Stimulated activated CD4-positive, alpha-beta T cell treated with anti-CD3 and anti-CD28 coated beads, Interleukin-1b, Interleukin-23, amount 100 ng/mL, for 4 hours (primary cell): ENCODE measurements around the gene EXOC2.
A peak's percentile ranks its signal among the peaks of the same experiment; 100 is the strongest.
"Not testable (repeated sequence)": the region's sequence is repeated elsewhere in the genome, so short reads cannot be mapped to it uniquely, and the experiment has no call there.

Experiments
- DNase-seq, 2 donors: peaks; one replicate each; pipeline ENCODE4 v3.0.0-alpha.2; 2020; ENCODE audit warnings: low read depth in 2 of 2

EXOC2 gene

GRCh38 chr6:635233-635632 is 57.7 kb downstream of the EXOC2 start:
- DNase-seq = no peak

DNA sequence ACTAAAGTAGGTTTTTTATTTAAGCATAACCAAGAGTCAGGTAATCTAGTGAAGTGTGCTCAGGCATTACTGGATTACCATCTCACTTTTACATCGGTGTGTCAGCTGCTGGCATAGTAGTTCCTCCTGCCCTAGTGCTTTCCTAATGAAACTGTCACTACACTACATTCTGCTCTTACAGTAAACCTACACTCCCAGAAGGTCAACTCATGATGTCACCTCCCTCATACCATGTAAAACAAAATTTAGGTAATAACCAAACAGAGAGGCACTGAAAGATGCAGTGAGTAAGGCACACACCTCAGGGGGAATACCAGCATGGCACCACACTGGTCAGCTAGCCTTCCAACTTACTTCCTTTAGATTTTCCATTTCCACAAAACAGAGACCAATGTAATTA is 59.3 kb downstream of the EXOC2 start:
- no peak for DNase-seq

- no peak for DNase-seq
These were observed 64.2 kb downstream of the EXOC2 start for GRCh38 chr6:628766-629165.

GRCh38 chr6:626236-626635 is 66.7 kb downstream of the EXOC2 start:
- no peak for DNase-seq

- DNase-seq = no peak
These were observed 68.0 kb downstream of the EXOC2 start for GRCh38 chr6:624979-625378.

DNA sequence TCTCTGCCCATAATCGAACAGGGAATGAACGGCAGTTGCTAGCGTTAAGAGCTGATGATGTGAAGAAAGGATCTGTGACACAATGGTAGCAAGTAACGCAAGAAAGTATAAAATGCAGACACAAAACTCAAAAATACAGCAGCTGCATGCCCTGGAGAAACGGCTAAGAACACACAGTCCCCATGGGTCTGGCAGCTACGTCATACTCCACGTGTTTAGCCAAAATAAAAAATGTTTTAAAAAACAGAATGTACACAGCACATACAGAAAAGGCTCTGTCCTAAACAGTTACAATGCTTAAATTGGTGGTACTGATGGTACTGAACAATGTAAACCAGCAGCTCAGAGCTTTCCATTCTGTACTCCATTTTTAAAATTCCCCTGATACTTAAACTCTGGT is 70.5 kb downstream of the EXOC2 start:
- DNase-seq = no peak

DNA sequence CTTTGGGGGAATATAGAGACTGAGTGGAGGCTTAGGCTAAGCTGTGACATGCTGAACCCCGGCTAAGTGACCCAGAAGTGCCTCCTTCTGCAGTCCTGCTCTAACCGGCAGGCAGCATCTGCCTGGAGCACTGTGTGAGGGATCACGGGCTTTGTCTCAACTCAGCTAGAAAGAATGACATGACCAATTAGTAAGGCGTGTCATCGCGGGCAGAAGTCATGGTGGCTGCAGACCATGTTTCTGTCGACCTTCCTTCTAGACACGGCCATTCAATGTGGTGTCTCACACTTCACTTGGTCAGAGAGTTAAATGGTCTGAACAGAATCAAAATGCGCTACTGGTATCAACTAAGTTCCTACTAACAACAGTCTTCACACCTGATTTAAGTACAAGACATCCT is 71.0 kb downstream of the EXOC2 start:
- DNase-seq = no peak

- DNase-seq = no peak
These were observed 72.0 kb downstream of the EXOC2 start for GRCh38 chr6:620950-621349.

- DNase-seq = no peak
These were observed 72.8 kb downstream of the EXOC2 start for GRCh38 chr6:620166-620565.

DNA sequence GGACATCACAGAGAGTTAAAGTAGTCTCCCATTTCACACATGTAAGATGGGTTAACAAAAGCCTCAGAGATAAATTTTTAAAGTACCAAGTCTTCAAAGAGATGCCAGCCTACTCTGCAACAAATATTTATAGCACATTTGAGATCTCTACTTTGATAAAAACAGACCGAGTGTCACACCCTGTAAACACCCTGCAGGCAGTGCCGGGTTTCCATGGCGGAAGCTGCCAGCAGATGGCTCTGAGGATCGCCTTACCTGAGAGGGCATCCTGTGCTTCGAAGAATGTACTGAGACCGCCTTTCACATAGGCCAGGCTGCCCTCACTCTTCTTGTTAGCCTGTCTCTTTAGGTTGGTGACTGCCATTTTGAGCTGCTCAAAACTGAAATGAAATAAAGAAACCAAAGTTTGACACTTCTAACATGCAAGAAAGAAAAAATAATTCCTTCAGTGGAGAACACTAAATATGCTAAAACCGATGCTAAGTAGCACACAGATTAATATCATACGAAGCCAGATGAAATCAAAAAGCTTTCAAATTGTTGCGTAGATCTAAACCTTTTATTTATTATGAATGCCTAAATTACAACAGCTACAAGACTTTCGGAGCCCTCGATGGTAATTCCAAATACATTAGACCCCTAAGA is 75.4 kb downstream of the EXOC2 start:
- no peak for DNase-seq

DNA sequence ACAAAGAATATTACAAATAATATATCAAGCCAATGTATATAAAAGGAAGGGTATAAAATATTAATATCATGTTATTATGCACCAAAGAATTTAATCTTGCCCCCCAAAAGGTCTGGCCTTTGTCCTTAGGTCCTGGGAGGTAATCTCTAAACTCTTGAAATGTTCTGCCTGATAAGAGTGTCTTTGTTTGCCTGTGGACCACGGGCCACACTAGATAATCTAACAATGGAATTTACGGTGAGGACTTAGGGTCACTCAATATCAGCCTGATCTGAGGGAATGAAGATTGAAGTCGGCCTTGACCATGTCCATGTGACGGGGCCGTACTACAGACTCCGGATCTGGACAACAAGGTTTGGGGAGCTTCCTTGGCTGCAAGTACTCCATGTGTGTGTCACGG is 79.0 kb downstream of the EXOC2 start:
- DNase-seq = no peak

DNA sequence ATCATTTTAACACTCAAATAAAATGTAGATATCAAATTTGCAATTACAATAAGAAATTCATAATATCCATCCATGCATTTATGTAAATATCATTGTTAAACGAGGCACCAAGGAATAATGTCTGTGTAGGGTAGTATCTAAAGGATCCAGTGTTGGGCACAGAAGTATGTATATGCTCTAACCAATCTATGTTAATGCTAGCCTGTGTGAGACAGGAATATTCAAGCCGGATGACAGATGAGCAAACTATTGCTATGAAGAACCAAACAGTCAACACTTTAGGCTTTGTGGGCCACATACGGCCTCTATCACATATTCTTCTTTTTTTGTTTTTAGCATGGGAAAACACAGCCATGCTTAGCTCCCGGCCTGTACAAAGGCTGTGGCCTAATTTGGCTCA is 81.0 kb downstream of the EXOC2 start:
- no peak for DNase-seq

DNA sequence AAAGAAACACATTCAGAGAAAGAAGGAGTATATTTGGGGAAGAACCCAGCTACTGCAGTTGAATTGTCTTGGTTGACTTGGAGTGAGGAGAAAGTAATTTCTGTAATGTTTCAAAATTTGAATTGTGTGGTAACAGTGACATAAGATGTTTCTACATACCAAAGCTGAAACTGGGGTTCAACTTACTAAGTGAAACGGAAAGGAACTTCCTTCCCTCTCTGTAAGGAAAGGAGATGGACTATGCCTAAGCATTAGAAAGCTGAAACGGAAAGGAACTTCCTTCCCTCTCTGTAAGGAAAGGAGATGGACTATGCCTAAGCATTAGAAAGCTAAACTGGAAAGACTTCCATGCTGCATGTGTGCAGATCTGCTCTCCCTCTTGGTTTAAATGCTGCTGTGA is 82.1 kb downstream of the EXOC2 start:
- no peak for DNase-seq

DNA sequence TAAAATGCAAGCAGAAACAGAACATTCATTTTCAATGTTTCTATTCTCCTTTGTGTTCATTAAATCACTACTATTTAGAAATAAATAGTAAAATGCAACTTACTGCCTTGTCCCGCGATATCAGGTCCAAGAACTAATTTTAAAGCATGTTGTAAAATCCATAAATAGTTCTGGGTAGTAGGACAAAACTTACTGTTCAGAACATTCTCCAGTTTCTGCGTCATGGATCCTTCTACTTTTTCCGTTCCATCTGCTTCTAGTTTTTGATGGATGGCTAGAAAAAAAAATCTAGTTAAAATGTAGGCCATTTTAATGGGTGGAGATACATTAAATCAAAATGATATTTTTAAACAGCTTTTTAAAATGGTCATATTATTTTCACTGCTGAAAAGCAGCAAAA is 83.0 kb downstream of the EXOC2 start:
- no peak for DNase-seq

- DNase-seq = no peak
These were observed 86.0 kb downstream of the EXOC2 start for GRCh38 chr6:606829-607379.

GRCh38 chr6:605895-606294 is 87.0 kb downstream of the EXOC2 start:
- DNase-seq = not testable (repeated sequence)

- no peak for DNase-seq
These were observed 88.4 kb downstream of the EXOC2 start for GRCh38 chr6:604579-604978.

GRCh38 chr6:603265-603664 is 89.7 kb downstream of the EXOC2 start:
- DNase-seq = no peak

DNA sequence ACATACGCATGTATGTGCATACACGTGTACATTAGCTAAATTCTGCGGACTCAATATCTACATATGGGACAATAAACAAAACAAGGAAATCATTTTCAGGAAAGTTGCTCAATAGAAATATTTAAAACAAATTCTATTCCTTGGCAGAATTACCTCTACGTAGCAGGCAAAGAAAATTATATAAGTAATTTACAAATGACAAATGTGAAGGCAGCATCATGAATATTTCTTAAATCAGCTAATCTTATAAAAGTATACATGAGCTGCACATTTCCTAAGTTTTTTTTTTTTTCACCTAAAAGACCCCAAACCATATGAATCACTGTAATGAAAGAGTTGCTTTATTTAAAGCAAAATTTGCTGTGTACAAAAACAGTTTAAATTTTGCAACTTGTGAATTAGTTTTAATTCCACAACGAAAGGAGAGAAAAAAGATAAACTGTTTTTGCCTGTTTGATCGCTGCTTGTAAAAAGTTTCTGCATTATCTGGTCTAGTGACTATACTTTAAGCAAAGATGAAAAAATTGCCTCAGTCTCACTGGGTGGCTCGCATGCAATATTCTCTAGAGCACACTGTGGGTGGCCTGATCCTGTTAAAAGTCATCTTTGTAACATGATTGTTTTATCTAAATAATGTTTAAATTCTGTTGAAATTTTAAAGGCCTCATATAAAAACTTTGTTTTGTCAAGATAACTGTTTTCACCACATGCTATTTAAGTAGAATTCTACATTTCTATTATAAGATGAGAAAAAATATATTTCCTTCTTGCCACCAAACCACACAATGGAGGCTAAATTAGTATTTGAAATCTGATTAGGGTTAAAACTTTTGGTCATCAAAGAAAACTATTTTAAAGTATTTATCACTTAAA is 93.1 kb downstream of the EXOC2 start:
- DNase-seq = no peak

DNA sequence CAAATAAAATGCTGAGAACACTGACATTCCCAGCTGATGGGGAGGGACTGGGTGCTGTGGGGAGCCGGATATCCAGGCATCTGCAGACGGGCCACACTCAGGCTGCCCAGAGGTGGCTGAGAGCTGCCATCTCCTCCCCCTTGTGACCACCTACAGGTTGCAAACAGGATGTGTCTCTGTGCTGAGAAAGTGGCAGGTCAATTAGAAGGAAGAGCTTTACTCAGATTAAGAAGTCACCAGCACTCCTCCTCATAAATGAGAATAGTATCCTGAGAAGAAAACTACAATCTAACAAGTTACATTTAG is 99.1 kb downstream of the EXOC2 start:
- DNase-seq = no peak

DNA sequence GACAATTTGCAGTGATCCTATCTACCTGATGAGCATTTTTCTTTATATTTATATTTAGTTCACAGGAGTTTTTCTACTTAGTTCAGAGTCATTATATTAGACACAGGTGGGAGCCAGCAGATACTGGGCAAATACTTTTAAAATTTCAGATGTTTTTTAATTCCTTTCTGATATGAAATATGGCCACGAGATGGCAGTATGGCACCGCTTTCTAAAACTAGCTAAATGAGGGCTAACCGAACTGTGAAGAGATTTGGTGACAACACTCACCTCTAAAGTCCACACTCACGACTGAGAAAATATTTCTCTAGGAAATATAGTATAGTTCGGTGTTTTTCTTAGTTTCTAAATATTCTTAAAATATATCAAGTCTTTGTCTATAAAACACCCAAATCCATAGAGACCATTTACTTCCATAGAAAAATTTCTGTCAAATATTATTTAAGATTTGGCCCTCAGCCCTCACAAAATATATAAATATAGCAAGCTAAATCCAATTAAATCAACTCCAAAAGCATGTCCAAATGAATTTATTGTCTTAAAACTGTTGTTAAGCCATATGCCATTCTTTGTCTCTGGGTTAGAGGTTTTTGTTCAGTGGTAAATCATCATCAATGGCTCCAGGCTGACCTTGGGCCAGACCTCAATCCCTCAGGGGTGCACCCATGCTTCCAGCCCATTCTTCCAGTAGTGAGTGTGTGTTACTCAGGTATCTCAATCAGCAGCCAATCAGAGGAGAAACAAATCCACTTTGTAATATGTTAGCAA is 99.6 kb downstream of the EXOC2 start:
- DNase-seq = peak; percentile 34 to 72

DNA sequence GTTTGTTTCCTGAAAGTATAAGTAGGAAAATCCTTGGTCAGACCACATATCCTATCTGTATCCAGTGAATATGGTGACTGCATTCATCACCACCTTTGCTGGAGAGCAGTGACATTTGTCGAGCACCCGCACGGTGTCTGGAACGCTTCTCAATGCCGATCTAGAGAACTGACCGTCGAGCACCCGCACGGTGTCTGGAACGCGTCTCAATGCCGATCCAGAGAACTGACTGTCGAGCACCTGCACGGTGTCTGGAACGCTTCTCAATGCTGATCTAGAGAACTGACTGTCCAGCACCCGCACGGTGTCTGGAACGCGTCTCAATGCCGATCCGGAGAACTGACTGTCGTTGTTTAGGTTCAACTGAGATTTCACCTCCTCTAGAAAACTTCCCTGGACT is 103.8 kb downstream of the EXOC2 start:
- no peak for DNase-seq

GRCh38 chr6:586553-586952 is 106.4 kb downstream of the EXOC2 start:
- no peak for DNase-seq
